Measurements from ENCODE around the gene TEAD1.

The TEAD1 gene

DNA sequence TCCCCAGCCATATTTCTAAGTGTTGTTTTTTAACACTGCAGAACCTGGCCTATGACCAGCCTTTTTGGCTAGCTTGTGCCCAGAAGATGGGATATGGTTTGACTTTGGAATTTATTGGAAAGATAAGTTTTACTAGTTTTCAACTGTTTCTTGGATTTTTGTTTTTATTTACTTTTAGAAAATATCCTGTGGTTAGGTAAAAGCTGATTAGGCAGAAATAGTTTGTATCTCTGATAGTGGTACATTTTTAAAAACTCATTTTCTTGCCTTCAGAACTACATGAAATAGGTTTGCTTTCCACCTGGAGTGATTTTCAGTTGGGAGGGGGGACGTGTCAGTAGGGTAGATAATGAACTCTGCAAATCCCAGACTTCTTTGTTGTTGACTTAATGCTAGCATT lies 243.6 kb downstream of the TEAD1 start:
- no peak for FAIRE-seq

DNA sequence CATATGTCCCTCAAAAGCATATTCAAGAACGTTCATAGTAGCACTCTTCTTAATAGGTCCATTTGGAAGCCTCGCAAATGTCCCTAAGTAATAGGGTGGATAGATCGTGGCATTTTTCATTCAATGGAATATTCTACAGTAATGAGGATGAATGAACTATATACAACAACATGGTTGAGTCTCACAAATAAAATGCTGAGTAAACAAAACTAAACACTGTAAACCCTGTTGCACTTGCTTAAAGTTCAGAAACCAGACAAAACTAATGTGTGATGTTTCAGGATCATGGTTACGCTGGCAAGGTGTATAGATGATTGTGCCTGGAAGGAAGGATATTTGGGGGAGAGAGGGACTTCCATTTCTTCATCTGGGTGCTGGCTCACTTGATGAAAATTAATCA lies 244.4 kb downstream of the TEAD1 start:
- FAIRE-seq, result no peak

DNA sequence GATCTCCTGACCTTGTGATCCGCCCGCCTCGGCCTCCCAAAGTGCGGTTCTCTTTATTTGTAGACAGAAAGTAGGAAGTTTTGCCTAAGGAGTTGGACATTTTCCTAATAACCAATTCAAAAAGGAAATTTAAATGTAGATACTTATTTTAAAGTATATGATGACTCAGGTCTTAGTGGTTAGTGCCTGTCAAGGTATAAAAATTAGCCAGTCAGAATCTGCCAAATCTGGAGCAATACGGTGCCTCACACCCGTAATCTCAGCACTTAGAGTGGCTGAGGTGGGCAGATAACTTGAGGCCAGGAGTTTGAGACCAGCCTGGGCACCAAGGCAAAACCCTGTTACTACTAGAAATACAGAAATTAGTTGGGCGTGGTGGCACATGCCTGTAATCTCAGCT lies 248.2 kb downstream of the TEAD1 start:
- no peak for FAIRE-seq

DNA sequence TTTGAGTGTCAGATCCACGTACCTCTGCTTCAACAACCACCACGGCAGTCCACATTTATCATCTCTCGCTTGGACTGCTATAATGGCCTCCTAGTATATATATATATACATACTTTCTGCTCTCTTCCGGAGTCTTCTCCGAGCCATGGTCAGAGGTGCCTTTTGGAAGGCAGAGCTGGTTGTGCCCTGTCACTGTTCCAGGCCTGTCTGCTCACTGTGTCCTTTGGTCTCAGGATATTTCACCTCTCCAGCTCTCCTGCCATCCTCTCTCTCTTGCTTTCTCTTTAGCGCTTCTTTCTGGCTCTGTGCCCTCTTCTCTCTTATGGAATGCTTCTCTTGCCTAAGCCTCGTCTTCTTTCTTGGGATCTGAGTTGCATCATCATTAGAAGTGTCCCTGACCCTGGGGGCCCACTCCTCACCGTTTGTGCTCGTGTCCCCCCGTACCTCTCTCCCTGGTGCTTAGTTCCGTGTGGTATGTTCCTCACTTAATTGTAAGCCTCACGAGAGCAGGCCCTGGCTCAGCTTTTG lies 248.8 kb downstream of the TEAD1 start:
- no peak for FAIRE-seq

DNA sequence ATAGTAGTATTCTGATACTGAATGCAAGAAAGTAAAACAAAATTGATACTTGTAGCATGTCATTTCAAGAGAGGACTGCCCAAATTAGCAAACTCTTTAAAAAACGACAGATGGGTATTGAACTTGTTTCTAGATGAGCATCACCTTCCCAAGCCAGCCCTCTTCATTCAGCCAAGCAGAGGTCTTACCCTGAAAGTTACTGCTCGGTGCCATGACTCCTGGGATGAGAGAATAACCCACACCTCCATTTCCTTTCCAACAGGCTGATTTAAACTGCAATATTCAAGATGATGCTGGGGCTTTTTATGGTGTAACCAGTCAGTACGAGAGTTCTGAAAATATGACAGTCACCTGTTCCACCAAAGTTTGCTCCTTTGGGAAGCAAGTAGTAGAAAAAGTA lies 250.4 kb downstream of the TEAD1 start:
- FAIRE-seq, result no peak

DNA sequence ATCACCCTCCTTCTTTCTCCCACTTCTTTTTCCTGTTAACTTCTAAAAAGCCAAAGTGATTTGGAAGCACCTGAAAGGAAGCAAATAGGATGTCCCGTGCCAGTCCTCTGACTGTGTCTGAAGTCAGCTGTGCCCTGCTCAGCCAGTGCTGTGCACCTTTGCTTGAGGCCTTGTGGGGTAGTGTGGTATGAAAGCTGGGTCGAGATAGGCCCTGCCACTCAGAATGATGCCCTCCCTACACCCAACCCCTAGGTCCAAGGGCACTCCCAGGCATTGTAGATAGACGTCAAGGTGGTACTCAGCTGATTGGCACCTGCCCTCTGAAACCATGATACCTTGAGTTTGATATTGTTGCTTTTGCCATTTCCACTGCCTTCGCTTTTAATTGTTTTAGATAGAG lies 251.3 kb downstream of the TEAD1 start:
- no peak for FAIRE-seq

DNA sequence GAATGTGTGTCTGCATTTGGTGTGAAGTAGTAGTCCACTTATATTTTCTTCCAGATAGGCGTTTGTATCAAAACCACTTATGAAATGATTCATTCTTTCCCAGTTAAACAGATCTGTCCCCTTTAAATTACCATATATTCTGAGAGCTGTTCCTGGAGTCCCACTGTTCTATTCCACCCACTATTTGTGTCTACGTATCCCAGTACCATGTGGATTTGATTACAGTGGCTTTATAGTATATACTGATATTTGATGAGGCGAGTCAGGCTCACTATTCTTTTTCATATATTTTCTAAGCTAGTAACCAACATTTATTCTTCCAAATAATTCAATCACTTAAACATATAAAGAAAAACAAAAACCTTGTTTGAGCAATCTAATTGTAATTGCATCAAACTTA lies 253.0 kb downstream of the TEAD1 start:
- FAIRE-seq, result no peak

DNA sequence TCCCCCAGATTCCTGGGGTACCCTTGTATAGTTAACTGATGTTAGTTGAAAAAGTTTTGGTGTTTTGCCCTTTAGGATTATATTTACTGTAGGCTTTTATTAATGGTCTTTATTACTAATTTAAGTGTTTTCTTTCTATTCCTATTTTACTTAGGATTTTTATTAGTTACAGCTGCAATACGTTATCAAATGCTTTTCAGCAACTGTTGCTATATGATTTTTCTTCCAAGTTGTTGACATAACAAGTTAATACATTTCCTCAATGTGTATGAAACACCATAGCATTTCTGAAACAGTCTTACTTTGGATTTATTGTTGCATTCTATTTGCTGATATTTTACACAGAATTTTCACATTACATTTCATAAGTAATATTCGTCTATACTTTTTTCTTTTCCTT lies 253.7 kb downstream of the TEAD1 start:
- no peak for FAIRE-seq

DNA sequence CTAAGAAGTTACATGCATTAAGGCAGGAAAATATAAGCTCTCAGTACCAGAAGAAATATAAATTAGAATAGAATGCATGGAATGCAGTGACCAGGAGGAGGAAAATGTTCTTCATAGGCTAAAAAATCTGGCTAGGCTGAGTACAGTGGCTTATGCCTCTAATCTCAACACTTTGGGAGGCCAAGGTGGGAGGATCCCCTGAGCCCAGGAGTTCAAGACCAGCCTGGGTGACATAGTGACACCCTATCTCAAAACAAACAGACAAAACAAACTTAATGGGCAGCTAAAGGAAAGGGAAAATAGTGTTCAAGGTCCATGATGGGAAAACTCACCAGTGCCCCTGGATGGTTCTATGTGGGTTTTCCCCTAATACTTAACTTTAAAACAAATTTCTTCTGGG lies 256.6 kb downstream of the TEAD1 start:
- FAIRE-seq, result no peak

DNA sequence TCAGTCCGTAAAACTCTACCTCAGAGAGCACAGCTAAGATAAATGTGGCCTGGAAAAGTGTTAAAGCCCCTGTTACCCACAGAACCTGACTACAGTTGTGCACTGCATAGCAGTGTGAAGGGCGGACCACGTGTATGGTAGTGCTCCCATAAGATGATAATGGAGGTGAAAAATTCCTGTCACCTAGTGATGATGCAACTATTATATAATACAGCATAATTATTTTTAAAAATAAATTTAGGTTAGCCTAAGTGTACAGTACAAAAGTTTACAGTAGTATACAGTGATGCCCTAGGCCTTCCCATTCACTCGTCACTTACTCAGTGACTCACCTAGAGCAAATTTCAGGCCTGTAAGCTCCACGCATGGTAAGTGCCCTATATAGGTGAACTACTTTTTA lies 258.3 kb downstream of the TEAD1 start:
- no peak for FAIRE-seq

DNA sequence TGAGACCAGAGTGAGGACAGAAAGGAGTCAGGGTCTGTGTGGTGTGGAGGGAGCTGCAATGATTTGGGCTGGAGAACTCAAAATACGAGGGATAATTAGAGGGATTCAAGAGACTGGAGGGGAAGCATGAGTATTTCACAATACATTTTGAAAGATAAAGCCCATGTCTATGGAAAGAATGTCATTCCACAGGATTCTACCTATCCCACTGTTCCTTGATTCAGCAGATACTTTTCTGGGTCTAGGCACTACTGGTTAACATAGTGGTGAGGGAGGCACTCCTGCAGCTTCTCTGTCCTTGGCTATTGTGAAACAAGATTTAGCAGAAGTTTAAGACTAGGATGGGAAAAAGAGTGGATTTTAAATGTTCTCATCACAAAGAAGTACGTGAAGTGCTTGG lies 262.0 kb downstream of the TEAD1 start:
- no peak for FAIRE-seq

DNA sequence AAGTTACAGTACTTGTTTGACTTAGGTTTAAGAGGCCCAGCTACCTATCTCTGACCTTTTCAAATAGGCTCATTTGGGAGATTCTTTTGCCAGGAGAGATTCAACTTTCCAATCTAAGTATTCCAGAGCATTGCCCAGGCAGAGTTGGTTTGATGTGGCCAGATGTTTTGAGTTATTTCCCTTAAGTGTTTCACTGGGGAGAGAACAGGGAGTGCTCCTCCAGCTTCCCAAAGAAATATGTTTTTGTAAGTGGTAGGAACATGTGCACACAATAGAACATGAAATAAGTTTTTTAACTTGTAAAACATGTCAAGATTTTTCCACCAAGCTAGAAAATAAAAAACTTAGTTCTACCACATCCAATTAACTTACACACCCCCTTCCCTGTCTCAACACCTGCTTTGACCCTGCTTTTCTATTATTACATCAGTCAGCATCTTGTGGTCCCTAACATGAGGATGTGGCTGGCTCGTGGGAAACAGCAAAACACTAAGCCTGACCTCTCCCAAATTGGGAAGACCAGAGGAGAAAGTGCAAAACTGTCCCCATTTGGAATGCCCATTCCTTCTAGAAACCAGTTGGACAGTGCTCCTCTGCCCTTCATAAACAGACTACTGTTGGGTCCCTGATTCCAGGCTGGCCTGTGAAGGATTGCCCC lies 264.5 kb downstream of the TEAD1 start:
- FAIRE-seq, result no peak

DNA sequence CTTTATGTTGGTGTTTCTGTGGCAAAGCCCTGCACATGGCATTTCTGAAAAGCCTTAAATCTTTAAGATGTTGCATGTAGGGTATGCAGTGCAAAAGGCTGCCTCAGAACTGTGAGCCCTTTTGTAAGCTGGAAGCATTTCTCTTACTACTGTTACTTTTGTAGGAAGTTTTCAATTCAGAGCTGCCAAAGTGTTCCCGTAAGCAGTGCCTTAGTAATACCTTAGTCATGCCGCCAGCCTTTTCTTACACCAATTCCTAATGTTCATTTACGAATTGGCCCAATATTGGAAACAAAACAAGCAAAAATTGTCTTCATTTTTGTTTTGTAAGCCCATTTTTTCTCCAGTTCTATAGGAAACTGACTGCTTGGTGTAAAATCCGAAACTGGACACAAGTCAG lies 267.4 kb downstream of the TEAD1 start:
- no peak for FAIRE-seq

DNA sequence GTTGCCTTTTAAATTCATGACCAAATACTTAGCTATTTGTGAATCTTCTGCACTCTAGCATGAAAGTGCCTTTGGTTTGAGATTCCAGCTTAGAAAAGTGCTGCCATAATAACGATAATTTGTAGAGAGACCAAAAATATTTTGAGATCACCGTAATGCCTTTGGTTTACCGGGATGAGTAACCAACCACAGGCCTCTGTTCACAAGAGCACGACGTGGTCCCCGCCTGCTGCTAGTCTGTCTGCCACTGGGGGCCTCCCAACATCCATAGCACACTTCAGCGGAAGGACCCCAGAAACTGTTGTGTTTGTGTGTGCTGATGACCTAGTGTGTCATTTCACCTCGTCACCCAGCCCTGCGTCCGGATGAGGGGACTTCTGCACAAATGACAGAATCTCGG lies 267.9 kb downstream of the TEAD1 start:
- no peak for FAIRE-seq

DNA sequence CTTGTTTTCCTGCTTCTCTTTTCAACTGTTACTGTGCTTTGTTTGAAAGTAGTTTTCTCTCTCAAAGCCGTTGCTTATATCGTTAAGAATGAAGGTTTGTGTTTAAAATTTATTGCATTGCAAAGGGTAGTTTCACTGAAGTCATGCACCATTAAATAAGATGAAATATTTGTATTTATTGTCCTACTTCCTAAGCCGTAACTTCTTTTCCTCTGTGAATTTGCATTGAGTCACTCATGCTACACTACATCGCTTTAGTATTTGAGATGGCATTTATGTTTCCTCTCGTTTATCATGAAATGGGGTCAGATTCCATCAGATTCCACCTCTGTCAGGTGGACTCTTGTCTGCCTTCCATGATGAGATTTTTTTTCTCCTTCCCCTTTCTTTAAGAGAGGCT lies 269.1 kb downstream of the TEAD1 start:
- no peak for FAIRE-seq

DNA sequence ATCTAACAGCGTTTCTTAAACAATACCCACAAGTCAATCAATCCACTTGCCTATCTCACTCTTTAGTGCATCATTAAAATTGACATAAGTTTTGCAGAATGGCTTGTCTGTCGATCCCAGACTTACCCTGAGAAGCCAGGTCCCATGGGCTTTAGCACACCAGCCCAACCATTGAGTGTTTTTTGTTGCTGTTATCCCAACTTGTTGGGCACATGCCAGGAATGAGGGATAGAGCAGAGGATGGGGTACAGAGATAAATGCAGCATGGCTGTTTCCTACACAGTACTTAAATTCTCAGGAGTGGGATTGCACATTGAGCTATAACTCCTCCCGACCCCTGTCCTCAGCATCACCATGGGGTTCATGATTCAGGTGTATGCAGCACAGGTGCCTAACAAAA lies 270.7 kb downstream of the TEAD1 start:
- FAIRE-seq, result no peak

DNA sequence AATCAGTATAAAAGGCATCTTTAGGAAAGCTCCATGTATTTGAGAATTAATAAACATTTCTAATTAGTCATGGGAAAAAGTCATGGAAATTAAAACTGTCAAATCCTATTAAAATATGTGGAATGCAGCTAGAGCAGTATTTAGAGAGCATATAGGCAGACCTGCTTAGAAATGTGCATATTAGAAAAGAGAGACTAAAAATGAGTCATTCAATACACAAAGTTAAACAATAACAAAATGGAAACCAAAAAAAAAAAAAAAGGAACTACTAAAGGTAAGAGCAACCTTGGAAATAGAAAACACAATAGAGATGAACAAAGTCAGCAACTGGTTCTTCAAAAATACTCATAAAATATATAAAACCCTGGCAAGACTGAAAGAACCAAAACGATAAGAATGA lies 275.2 kb downstream of the TEAD1 start:
- FAIRE-seq, result no peak

DNA sequence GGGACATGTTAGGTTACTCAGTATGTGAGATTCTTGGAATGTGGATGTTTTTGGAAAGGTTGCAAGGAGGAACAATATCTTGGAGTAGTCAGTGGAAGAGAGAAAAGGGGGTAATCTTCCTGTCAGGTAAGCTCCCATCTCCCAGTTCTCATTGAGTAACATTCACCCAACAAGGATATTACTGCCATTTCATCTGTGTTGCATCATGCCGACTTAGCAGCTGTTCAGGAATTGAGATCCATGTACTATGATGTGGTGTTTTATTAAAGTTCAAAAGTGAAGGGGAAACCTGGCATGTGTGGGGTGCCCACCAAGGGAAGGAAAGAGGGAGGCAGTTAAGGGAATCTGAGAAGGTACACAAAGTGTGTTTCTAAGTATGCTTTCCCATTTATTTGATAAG lies 276.4 kb downstream of the TEAD1 start:
- FAIRE-seq, result no peak

DNA sequence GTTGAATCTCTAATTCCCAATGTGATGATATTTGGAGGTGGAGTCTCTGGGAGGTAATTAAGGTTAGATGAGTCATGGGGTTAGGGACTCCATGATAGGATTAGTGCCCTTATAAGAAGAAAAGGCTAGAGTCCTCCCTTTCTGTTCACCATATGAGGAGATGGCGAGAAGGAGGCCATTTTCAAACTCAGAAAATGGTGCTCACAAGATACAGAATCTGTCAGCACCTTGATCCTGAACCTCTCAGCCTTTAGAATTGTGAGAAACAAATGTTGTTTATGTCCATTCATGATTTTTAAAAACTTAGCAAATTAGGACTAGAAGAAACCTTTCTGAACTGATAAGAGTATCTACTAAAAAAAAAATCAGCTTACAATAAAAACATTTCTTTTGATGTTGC lies 277.2 kb downstream of the TEAD1 start:
- no peak for FAIRE-seq

DNA sequence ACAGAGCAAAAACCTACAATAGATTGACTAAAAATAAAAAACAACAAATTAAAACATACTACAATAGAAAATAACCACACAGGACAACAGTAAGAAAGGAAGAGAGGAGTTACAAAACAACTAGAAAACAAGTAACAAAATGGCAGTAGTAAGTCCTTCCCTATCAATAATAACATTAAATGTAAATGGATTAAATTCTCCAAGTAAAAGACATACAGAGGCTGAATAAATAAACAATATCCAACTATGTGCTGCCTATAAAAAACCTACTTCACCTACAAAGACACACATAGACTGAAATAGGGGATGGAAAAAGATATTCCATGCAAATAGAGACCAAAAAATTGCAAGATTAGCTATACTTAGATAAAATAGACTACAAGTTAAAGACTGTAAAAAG lies 277.9 kb downstream of the TEAD1 start:
- FAIRE-seq, result no peak

DNA sequence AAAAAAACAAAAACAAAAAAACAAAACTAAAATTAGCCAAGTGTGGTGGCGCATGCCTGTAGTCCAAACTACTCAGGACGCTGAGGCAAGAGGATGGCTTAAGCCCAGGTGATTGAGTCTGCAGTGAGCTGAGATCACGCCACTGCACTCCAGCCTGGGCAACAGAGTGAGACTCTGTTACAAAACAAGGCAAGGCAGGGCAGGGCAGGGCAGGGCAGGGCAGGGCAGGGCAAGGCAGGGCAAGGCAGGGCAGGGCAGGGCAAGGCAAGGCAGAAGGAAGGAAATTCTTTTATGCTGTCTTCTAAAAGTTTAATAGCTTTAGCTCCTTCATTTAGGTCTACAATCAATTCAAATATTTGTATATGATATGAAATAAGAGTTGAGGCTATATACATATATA lies 284.8 kb downstream of the TEAD1 start:
- no peak for FAIRE-seq

DNA sequence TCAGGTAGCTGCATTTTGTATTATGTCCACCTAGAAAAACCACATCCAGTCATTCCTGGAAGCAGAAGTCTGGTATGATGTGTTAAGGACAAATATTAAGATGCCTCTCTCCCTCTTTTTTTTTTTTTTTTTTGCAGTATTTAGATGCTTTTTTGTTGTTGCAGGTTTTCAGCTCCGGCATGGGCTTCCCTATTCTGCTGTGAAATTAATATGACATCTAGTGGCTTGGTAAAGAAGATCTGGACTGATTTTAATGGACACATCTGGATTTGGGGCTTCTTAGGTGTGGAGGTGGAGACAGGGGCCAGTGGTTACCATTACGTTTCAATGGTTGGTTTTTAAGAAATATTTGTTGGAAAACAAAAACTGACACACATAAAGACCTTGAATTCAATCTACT lies 287.4 kb downstream of the TEAD1 start:
- FAIRE-seq, result no peak

DNA sequence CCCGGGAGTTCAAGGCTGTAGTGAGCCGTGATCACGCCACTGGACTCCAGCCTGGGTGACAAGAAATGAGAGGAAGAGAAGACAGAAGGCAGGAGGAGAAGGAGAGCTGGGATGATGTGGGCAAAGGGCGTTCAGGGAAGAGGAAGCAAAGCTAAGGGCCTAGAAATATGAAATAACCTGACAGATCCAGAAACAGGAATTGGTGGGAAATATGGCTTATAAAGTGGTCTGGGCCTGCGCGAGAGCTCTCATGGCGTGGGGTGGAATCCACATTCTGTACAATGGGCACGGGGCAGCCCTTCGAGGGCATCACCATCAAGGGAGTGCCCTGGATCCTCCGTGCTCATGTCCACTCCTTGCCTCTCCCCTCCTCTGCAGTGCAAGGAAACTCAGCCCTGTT lies 288.1 kb downstream of the TEAD1 start:
- no peak for FAIRE-seq

DNA sequence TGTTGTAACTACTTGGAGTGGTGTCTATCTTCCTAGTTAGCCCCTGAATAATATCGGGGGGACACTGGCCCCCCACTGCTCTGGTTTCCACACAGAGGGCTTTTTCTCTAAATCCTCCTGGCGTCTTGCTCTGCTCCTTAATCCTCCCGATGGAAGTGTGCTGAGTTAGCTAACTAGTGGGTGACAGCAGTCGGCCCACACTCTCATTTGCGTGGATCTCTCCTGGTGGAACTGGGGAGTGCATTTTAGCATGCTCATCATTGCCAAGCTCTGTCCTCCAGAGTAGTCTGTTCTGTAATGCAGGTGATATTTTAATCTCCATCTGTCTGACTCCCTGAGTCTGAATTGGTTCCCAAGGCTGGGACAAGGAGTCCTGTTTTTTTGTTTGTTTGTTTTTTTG lies 288.8 kb downstream of the TEAD1 start:
- no peak for FAIRE-seq

DNA sequence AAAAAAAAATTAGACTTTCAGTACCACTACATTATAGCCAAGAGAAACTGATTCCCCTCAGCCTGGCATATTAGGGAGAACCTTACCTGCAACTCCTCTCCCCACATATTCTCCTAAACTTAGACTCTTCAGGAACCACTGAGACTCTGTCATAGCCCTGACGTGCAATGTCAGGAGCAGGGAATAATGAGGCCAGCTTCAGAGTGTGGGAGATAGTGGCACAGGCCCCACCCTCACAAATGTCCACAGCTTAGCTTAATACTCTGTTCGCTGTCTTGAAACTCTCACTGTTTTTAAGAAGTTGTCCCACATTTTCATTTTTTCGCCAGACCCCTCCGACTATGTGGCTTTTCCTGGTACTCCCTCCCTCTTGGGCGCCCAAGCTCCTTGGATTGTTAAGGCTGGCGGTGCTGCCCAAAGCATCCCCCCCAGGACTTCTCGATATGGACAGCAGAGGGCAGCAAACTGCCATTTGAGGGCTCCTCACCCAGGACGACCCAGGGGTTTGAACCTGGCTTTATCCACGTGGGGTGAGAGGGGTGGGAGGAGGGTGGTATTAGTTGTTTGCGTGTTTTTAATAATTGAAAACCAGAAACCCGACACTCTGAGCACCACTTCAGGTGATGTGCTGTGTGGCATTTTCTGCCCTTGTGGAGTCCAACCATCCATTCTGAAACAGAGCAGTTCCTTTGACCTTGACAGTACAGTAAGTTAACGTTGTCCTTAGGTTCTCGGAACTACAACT lies 289.7 kb downstream of the TEAD1 start:
- no peak for FAIRE-seq
